Mesenchymal stem cell (in vitro differentiated cells and primary cell): ENCODE results near the gene LRP1B. TPM values are rescaled to one million over a fixed set of nuclear protein-coding genes. Genes with fewer than 3 reads are reported as not detected.

Experiments used
- DNase-seq: peaks from one replicate; pipeline ENCODE4 v3.0.0-alpha.2; 2013
- H2AFZ ChIP-seq: one replicate; pipeline ENCODE4 v1.6.1; 2013; ENCODE audit warnings: low read depth, mild to moderate bottlenecking, control low read depth, inconsistent platforms, low read length, moderate library complexity
- H2AK5ac ChIP-seq: 2 replicates; pipeline ENCODE4 v1.6.1; 2013; ENCODE audit warnings: low read length, moderate library complexity, mild to moderate bottlenecking, inconsistent platforms; ENCODE audit not compliant: severe bottlenecking
- H2BK120ac ChIP-seq: one replicate; pipeline ENCODE4 v1.6.1; 2013; ENCODE audit warnings: low read depth, mild to moderate bottlenecking, inconsistent platforms, low read length, moderate library complexity
- H2BK12ac ChIP-seq, 2 experiments: one replicate each; pipeline ENCODE4 v1.6.1; 2013; ENCODE audit warnings: inconsistent platforms in 2 of 2, low read length in 2 of 2, mild to moderate bottlenecking in 2 of 2, moderate library complexity in 2 of 2, control low read depth in 1 of 2
- H2BK15ac ChIP-seq: one replicate; pipeline ENCODE4 v1.6.1; 2013; ENCODE audit warnings: mild to moderate bottlenecking, low read depth, inconsistent platforms; ENCODE audit not compliant: poor library complexity, severe bottlenecking
- H2BK5ac ChIP-seq: 2 replicates; pipeline ENCODE4 v1.6.1; 2013; ENCODE audit warnings: low read depth, mild to moderate bottlenecking, low read length, control low read depth, inconsistent platforms; ENCODE audit not compliant: poor library complexity, severe bottlenecking
- H3K14ac ChIP-seq, 2 experiments: one replicate each; pipeline ENCODE4 v1.6.1; 2013; ENCODE audit warnings: inconsistent platforms in 2 of 2, low read length in 2 of 2, control low read depth in 1 of 2, mild to moderate bottlenecking in 1 of 2, moderate library complexity in 1 of 2
- H3K18ac ChIP-seq, 2 experiments: one replicate each; pipeline ENCODE4 v1.6.1; 2013; ENCODE audit warnings: inconsistent platforms in 2 of 2, low read length in 2 of 2, control low read depth in 1 of 2, low read depth in 1 of 2, mild to moderate bottlenecking in 1 of 2
- H3K23ac ChIP-seq, 2 experiments: one replicate each; pipeline ENCODE4 v1.6.1; 2013; ENCODE audit warnings: inconsistent platforms in 2 of 2, low read length in 2 of 2, mild to moderate bottlenecking in 2 of 2, moderate library complexity in 2 of 2, control low read depth in 1 of 2
- H3K27ac ChIP-seq: 2 replicates; pipeline ENCODE4 v1.5.1; 2013; ENCODE audit warnings: mild to moderate bottlenecking, moderate library complexity, low read length, control low read depth, inconsistent platforms; ENCODE audit not compliant: poor library complexity, severe bottlenecking
- H3K27me3 ChIP-seq, 2 experiments: 2 replicates each; pipeline versions ENCODE4 v1.6.1 to v1.7.0; 2013; ENCODE audit warnings: low read length in 2 of 2, mild to moderate bottlenecking in 2 of 2, moderate library complexity in 2 of 2, control low read depth in 1 of 2, inconsistent platforms in 1 of 2; ENCODE audit not compliant: control insufficient read depth in 1 of 2, insufficient read depth in 1 of 2
- H3K36me3 ChIP-seq, 2 experiments: 2 replicates each; pipeline versions ENCODE4 v1.6.1 to v1.7.0; 2013; ENCODE audit warnings: low read length in 2 of 2, control low read depth in 1 of 2, inconsistent platforms in 1 of 2, low read depth in 1 of 2, mild to moderate bottlenecking in 1 of 2; ENCODE audit not compliant: insufficient read depth in 2 of 2, control insufficient read depth in 1 of 2
- H3K4ac ChIP-seq, 2 experiments: one replicate each; pipeline ENCODE4 v1.6.1; 2013; ENCODE audit warnings: inconsistent platforms in 2 of 2, low read length in 2 of 2, mild to moderate bottlenecking in 2 of 2, moderate library complexity in 2 of 2, control low read depth in 1 of 2, low read depth in 1 of 2
- H3K4me1 ChIP-seq: 2 replicates; pipeline ENCODE4 v1.6.1; 2013; ENCODE audit warnings: low read depth, low read length, control low read depth; ENCODE audit not compliant: control insufficient read depth, insufficient read depth
- H3K4me2 ChIP-seq: 2 replicates; pipeline ENCODE4 v1.6.1; 2013; ENCODE audit warnings: low read length, mild to moderate bottlenecking, inconsistent platforms; ENCODE audit not compliant: poor library complexity, severe bottlenecking
- H3K4me3 ChIP-seq, 2 experiments: 2 replicates each; pipeline versions ENCODE4 v1.5.1 to v1.7.0; 2013; ENCODE audit warnings: low read length in 2 of 2, mild to moderate bottlenecking in 2 of 2, control low read depth in 1 of 2, low read depth in 1 of 2; ENCODE audit not compliant: insufficient read depth in 1 of 2
- H3K79me1 ChIP-seq: replicated peaks from 2 replicates; pipeline ENCODE4 v1.6.1; 2013; ENCODE audit warnings: mild to moderate bottlenecking, control low read depth, low read length, inconsistent platforms; ENCODE audit not compliant: poor library complexity, severe bottlenecking
- H3K9ac ChIP-seq: 2 replicates; pipeline ENCODE4 v1.7.0; 2013; ENCODE audit warnings: mild to moderate bottlenecking, low read length, moderate library complexity
- H3K9me3 ChIP-seq: 2 replicates; pipeline ENCODE4 v1.7.0; 2013; ENCODE audit warnings: mild to moderate bottlenecking, low read length; ENCODE audit not compliant: control insufficient read depth
- H4K8ac ChIP-seq: one replicate; pipeline ENCODE4 v1.6.1; 2013; ENCODE audit warnings: inconsistent platforms, mild to moderate bottlenecking, low read length, moderate library complexity
- H4K91ac ChIP-seq: one replicate; pipeline ENCODE4 v1.6.1; 2013; ENCODE audit warnings: mild to moderate bottlenecking, low read length, inconsistent platforms
- WGBS: methylation state at CpG from one replicate; pipeline ENCODE4 v1.1.7; 2013; ENCODE audit warnings: mixed read lengths; 5-methylcytosine and 5-hydroxymethylcytosine counted together
- small RNA-seq: library from polyadenylated mRNA; stranded (forward); fragments of <200 nt; extraction: miRNeasy Mini kit (QIAGEN cat#:217004); gene quantifications from one replicate; pipeline ENCODE3, GENCODE V24; 2013; ENCODE audit warnings: low read depth

The LRP1B gene

DNA sequence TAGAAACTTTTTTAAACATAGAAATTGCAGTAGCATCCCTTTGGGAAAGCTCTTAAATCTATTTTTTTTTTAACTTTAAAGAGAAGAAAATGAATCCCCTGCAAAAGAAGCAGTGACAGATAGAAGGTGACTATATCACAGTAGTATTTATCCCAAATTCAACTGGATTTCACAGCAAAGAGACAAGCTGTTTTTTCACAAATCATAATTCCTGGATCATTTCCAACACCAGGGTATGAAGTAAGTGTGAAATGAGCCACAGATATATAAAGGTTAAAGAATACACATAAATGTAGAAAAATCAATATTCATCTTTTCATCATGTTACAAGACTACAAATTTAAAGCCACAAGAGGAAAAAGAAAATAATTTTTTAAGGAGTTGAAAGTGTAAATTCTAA lies 1945.7 kb downstream of the LRP1B start:
- H3K4me3 ChIP-seq: no peak overlapping the region
- no peak overlapping the region for H2BK120ac ChIP-seq
- no peaks in the 10 kb centered on the region for H3K4me1 ChIP-seq
- H3K9ac ChIP-seq: no peak overlapping the region
- H2BK5ac ChIP-seq: no peak overlapping the region
- no peaks in the 10 kb centered on the region for H3K9me3 ChIP-seq
- H3K4ac ChIP-seq: no peak overlapping the region
- H4K91ac ChIP-seq: no peak overlapping the region
- no peak overlapping the region for H4K8ac ChIP-seq
- no peaks in the 10 kb centered on the region for H3K36me3 ChIP-seq
- H2AK5ac ChIP-seq: no peak overlapping the region
- no peak overlapping the region for H2BK12ac ChIP-seq
- no peaks in the 10 kb centered on the region for H3K79me1 ChIP-seq
- H3K14ac ChIP-seq: no peak overlapping the region
- DNase-seq: no peak
- H3K4me2 ChIP-seq: no peak overlapping the region
- no peak overlapping the region for H3K27ac ChIP-seq
- H3K18ac ChIP-seq: no peak overlapping the region
- no peak overlapping the region for H2AFZ ChIP-seq
- no peak overlapping the region for H2BK15ac ChIP-seq
- no peaks in the 10 kb centered on the region for H3K27me3 ChIP-seq
- H3K23ac ChIP-seq: no peak overlapping the region

DNA sequence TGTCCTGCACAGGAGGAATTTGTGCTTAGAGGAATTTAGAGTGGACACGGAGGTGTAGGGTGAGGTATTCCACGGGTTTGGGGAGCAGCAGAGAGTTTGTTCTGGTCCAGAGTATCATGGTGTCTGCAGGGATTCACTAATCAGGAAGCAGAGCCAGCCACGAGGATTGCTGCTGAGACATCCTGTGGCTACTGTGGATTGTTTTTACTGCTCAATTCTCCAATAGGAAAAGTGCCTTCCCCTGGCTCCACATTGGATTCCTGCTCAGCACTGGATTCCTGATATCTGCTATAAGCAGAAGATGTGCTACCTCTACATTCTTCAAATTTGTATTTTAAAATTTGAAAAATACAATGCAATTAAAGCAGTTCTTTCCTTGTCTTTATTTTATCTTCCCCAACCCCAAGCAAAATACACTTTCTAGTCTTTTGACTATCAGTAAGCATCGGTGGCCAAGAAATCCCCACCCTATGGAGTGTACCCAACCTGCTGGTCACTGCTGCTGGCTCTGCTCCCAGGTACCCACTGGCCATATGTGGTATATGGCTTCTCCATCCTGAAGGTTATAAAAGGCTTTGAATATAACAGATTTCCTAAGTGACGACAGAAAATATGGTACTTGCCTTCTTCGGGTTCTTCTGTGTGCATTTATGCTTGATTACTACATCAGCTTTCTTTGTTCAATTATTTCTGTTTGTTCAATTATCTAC lies 1947.6 kb downstream of the LRP1B start:
- no peak overlapping the region for H4K8ac ChIP-seq
- no peak overlapping the region for H2BK5ac ChIP-seq
- DNase-seq: no peak
- no peak overlapping the region for H3K18ac ChIP-seq
- H2BK15ac ChIP-seq: no peak overlapping the region
- no peak overlapping the region for H3K14ac ChIP-seq
- H2AFZ ChIP-seq: no peak overlapping the region
- no peak overlapping the region for H4K91ac ChIP-seq
- no peak overlapping the region for H2BK12ac ChIP-seq
- H3K27me3 ChIP-seq: no peaks in the 10 kb centered on the region
- no peak overlapping the region for H3K4me2 ChIP-seq
- H3K23ac ChIP-seq: no peak overlapping the region
- no peak overlapping the region for H3K9ac ChIP-seq
- H3K27ac ChIP-seq: no peak overlapping the region
- H3K4me1 ChIP-seq: no peaks in the 10 kb centered on the region
- H3K79me1 ChIP-seq: no peaks in the 10 kb centered on the region
- no peaks in the 10 kb centered on the region for H3K36me3 ChIP-seq
- H2AK5ac ChIP-seq: no peak overlapping the region
- no peaks in the 10 kb centered on the region for H3K9me3 ChIP-seq
- 75% methylated on average over 4 of the region's 6 CpGs for WGBS
- H3K4me3 ChIP-seq: no peak overlapping the region
- no peak overlapping the region for H3K4ac ChIP-seq
- H2BK120ac ChIP-seq: no peak overlapping the region

Small RNAs within 50 kb of the gene (small RNA-seq; reads per million reads assigned to genes)
- gene AC068287.1: not detected
- gene MTCO1P44: not detected
- gene RF00019: not detected
- gene RF02271: not detected
- not detected for gene RNU6-904P
